A549 (cell line): ENCODE measurements around the gene IL4. TPM values are rescaled to one million over a fixed set of nuclear protein-coding genes. Genes with fewer than 3 reads are reported as not detected.

ENCODE experiments used
- ATAC-seq, 2 experiments: fragments of 200-7000 bp in 1 of 2; fragments of >200 bp in 1 of 2; cut with Nextera tagmentation in 1 of 2; cut with Tn5 transposase in 1 of 2; 3 replicates each; pipeline versions ENCODE4 v1.8.0 to v1.9.1; 2018 to 2020; ENCODE audit warnings: mild to moderate bottlenecking in 1 of 2, moderate library complexity in 1 of 2
- CTCF ChIA-PET: fragments of 300-600 bp; sonication (Branson Sonifier 250); formaldehyde crosslinking; extraction: SDS; loops from one replicate; lab custom pipeline; 2021; ENCODE audit warnings: antibody characterized with exemption, inconsistent platforms; lab: Yijun Ruan, JAX
- POLR2A ChIA-PET: fragments of 350-600 bp; formaldehyde crosslinking; extraction: SDS; loops from one replicate; lab custom pipeline; 2021; ENCODE audit warnings: antibody characterized with exemption, inconsistent platforms; lab: Yijun Ruan, JAX
- DNase-seq, 2 experiments: peaks; one replicate each; pipeline versions ENCODE4 v3.0.0 to v3.0.0-alpha.2; 2011 to 2016; ENCODE audit warnings: low read depth in 1 of 2, low spot score in 1 of 2
- FAIRE-seq: peaks from 2 replicates; lab custom pipeline; 2011; peaks lifted over from hg19 to GRCh38; lab: Jason Lieb, UNC
- H3K27ac ChIP-seq, 2 experiments: fragments of >200 bp; sonication (Bioruptor Twin); formaldehyde crosslinking; 3 replicates each; pipeline ENCODE4 v1.5.1; 2016 to 2017
- H3K4me1 ChIP-seq: fragments of >200 bp; sonication (Bioruptor Twin); formaldehyde crosslinking; 3 replicates; pipeline ENCODE4 v1.6.1; 2016
- H3K4me2 ChIP-seq: fragments of >200 bp; sonication (Bioruptor Twin); formaldehyde crosslinking; 3 replicates; pipeline ENCODE4 v1.6.1; 2016
- H3K4me3 ChIP-seq: fragments of >200 bp; sonication (Bioruptor Twin); formaldehyde crosslinking; 3 replicates; pipeline ENCODE4 v1.5.1; 2016
- H3K9me3 ChIP-seq: fragments of >200 bp; sonication (Bioruptor Twin); formaldehyde crosslinking; 3 replicates; pipeline ENCODE4 v1.6.1; 2016
- ATOH8 ChIP-seq: fragments of 250-450 bp; sonication (Bioruptor Pico); IDR thresholded peaks from 2 replicates; pipeline ENCODE4 v1.5.0; 2020; ENCODE audit warnings: low read depth, mild to moderate bottlenecking, moderate library complexity
- BCL3 ChIP-seq: fragments of >200 bp; sonication (Bioruptor Twin); formaldehyde crosslinking; IDR thresholded peaks from 3 replicates; pipeline ENCODE4 v1.6.1; 2016
- BHLHE40 ChIP-seq: IDR thresholded peaks from 2 replicates; pipeline ENCODE4 v1.6.1; 2012; ENCODE audit warnings: low read depth, low read length, inconsistent platforms
- FOSL2 ChIP-seq, 2 experiments: fragments of 450-650 bp in 1 of 2; fragments of >200 bp in 1 of 2; sonication (Bioruptor Twin) in 1 of 2; formaldehyde crosslinking; IDR thresholded peaks; 2 replicates each; pipeline versions ENCODE4 v1.5.0 to v1.6.1; 2016 to 2020; ENCODE audit warnings: mild to moderate bottlenecking in 1 of 2, moderate library complexity in 1 of 2
- FOXS1 ChIP-seq: fragments of 250-450 bp; sonication (Bioruptor Pico); IDR thresholded peaks from 2 replicates; pipeline ENCODE4 v1.5.0; 2020; ENCODE audit warnings: mild to moderate bottlenecking, moderate library complexity
- HOXA7 ChIP-seq: fragments of 250-450 bp; sonication (Bioruptor Pico); IDR thresholded peaks from 2 replicates; pipeline ENCODE4 v1.5.0; 2020; ENCODE audit warnings: mild to moderate bottlenecking, moderate library complexity
- HOXB13 ChIP-seq: fragments of 250-450 bp; sonication (Bioruptor Pico); IDR thresholded peaks from 2 replicates; pipeline ENCODE4 v1.5.0; 2020; ENCODE audit warnings: low read depth, mild to moderate bottlenecking, moderate library complexity
- JUNB ChIP-seq: fragments of >200 bp; sonication (Bioruptor Twin); formaldehyde crosslinking; IDR thresholded peaks from 2 replicates; pipeline ENCODE4 v1.6.1; 2016
- KDM5A ChIP-seq: fragments of 200-600 bp; sonication (generic); IDR thresholded peaks from 2 replicates; pipeline ENCODE4 v1.6.1; 2016; ENCODE audit warnings: antibody characterized with exemption, mild to moderate bottlenecking
- NR3C1 ChIP-seq: fragments of >200 bp; sonication (Bioruptor Twin); formaldehyde crosslinking; IDR thresholded peaks from 3 replicates; pipeline ENCODE4 v1.6.1; 2017
- PBX3 ChIP-seq: IDR thresholded peaks from 2 replicates; pipeline ENCODE4 v1.6.1; 2012
- RAD21 ChIP-seq, 2 experiments: fragments of >200 bp in 1 of 2; sonication (Bioruptor Twin) in 1 of 2; formaldehyde crosslinking in 1 of 2; IDR thresholded peaks in 1 of 2; conservative IDR thresholded peaks in 1 of 2; 2 replicates in 1 of 2; 3 replicates in 1 of 2; pipeline ENCODE4 v1.6.1; 2012 to 2018; ENCODE audit warnings: inconsistent platforms in 1 of 2
- RARB ChIP-seq: fragments of 250-450 bp; sonication (Bioruptor Pico); IDR thresholded peaks from 2 replicates; pipeline ENCODE4 v1.8.0; 2021; ENCODE audit warnings: mild to moderate bottlenecking, moderate library complexity
- RFX5 ChIP-seq: fragments of 450-650 bp; IDR thresholded peaks from 2 replicates; pipeline ENCODE4 v1.7.1; 2014; ENCODE audit warnings: antibody characterized with exemption, mild to moderate bottlenecking, moderate library complexity
- TFCP2L1 ChIP-seq: fragments of 250-450 bp; sonication (Bioruptor Pico); IDR thresholded peaks from 2 replicates; pipeline ENCODE4 v1.5.0; 2021; ENCODE audit warnings: mild to moderate bottlenecking
- USF2 ChIP-seq: fragments of 450-650 bp; IDR thresholded peaks from 2 replicates; pipeline ENCODE4 v1.6.1; 2014; ENCODE audit warnings: antibody characterized with exemption
- ZC3H11A ChIP-seq: fragments of 450-650 bp; IDR thresholded peaks from 2 replicates; pipeline ENCODE4 v1.6.1; 2014; ENCODE audit warnings: antibody characterized with exemption, mild to moderate bottlenecking
- ZNF302 ChIP-seq: fragments of 250-450 bp; sonication (Bioruptor Pico); IDR thresholded peaks from 2 replicates; pipeline ENCODE4 v1.9.0; 2021; ENCODE audit warnings: inconsistent platforms, mild to moderate bottlenecking, moderate library complexity
- ZSCAN20 ChIP-seq: fragments of 250-450 bp; sonication (Bioruptor Pico); IDR thresholded peaks from 2 replicates; pipeline ENCODE4 v1.8.0; 2022; ENCODE audit warnings: mild to moderate bottlenecking, moderate library complexity
- WGBS: methylation state at CpG from one replicate; pipeline ENCODE4 v1.1.6; 2017; ENCODE audit errors: missing lambda C conversion rate; 5-methylcytosine and 5-hydroxymethylcytosine counted together
- polyA plus RNA-seq, 4 experiments: library from polyadenylated mRNA; depleted of rRNA in 3 of 4; stranded (reverse); fragments of >200 nt; fragmentation: RNase III in 1 of 4; extraction: RNeasy Plus Mini Kit Qiagen cat#74134 plus additional on column Dnase treatment in 1 of 4; gene quantifications; 2 replicates in 3 of 4; 3 replicates in 1 of 4; pipeline ENCODE4 v1.2.3, GENCODE V29; 2011 to 2017

IL4 gene
- polyA plus RNA-seq, 2 of the 4 experiments (the other 2 are of a cell fraction), result not detected

- no peak for FAIRE-seq
Measured at GRCh38 chr5:132663771-132664695, 9.8 kb upstream of the IL4 start.

GRCh38 chr5:132664696-132665209 lies 9.0 kb upstream of the IL4 start:
- TF ChIP-seq JUNB, result no peak
- no peak for TF ChIP-seq RFX5
- TF ChIP-seq USF2, result no peak
- no peak for TF ChIP-seq FOSL2 (IDR thresholded peaks at IDR 0.05)
- no peak for TF ChIP-seq FOSL2 (CRISPR knock-in tag; IDR thresholded peaks at IDR 0.05)
- TF ChIP-seq FOXS1 (CRISPR knock-in tag), result no peak
- TF ChIP-seq, all 56 proteins: peak for 0
- H3K4me3 ChIP-seq, result no peak overlapping the region
- H3K4me1 ChIP-seq, result no peaks in the 10 kb centered on the region
- no peak overlapping the region for H3K27ac ChIP-seq
- WGBS, result 81% methylated on average over 7 of the region's 9 CpGs
- DNase-seq, result no peak
- H3K9me3 ChIP-seq, result no peaks in the 10 kb centered on the region
- CTCF ChIA-PET, result interaction anchor here (0.8 kb wide), 1 partner anchor 25 kb away, joined by 3 read pairs; no protein-coding TSS in a partner anchor
- no peak for ATAC-seq
- POLR2A ChIA-PET, result no interaction called here
- no peak overlapping the region for H3K4me2 ChIP-seq
- no peak for FAIRE-seq

More at GRCh38 chr5:132663771-132664695, 9.8 kb upstream of the IL4 start:
- DNase-seq (no peak), ATAC-seq (no peak)
- no peak for TF ChIP-seq BCL3
- no peak for TF ChIP-seq NR3C1
- TF ChIP-seq BHLHE40, result no peak
- no peak for TF ChIP-seq PBX3
- TF ChIP-seq RAD21 (conservative IDR thresholded peaks at IDR 0.05 in 1 of 2, IDR thresholded peaks at IDR 0.05 in 1 of 2), result no peak
- no peak for TF ChIP-seq FOXS1 (CRISPR knock-in tag)
- TF ChIP-seq ATOH8, result no peak
- no peak for TF ChIP-seq HOXB13 (CRISPR knock-in tag)
- no peak for TF ChIP-seq RARB (CRISPR knock-in tag)
- TF ChIP-seq ZC3H11A, result no peak
- TF ChIP-seq TFCP2L1 (CRISPR knock-in tag), result no peak
- no peak for TF ChIP-seq HOXA7 (CRISPR knock-in tag)
- TF ChIP-seq KDM5A, result no peak
- TF ChIP-seq ZSCAN20, result no peak
- no peak for TF ChIP-seq ZNF302 (CRISPR knock-in tag)
- ChIA-PET CTCF (interaction anchor here (0.9 to 1.1 kb wide), 2 partner anchors 10 to 14 kb away, joined by 3 to 4 read pairs; no protein-coding TSS in a partner anchor), POLR2A (no interaction called here)
- no peak overlapping the region for H3K4me2 ChIP-seq
- H3K4me1 ChIP-seq, result no peaks in the 10 kb centered on the region
- no peaks in the 10 kb centered on the region for H3K9me3 ChIP-seq
- no peak overlapping the region for H3K27ac ChIP-seq
- 88% methylated on average over 13 of the region's 13 CpGs for WGBS
- H3K4me3 ChIP-seq, result no peak overlapping the region
